Endothelial cell of umbilical vein (primary cell): ENCODE data around the gene FBXO3. TPM values are rescaled to one million over a fixed set of nuclear protein-coding genes. Genes with fewer than 3 reads are reported as not detected.
A peak's percentile ranks its signal among the peaks of the same experiment; 100 is the strongest.

Experiments
- BruUV-seq: library from RNA; stranded (reverse); fragments of 400-500 nt; replicated peaks from 2 replicates; lab custom pipeline; 2021; lab: Mats Ljungman, UMichigan
- CTCF ChIA-PET: fragments of 300-600, 350-600 bp; sonication (Branson Sonifier 250); formaldehyde crosslinking; loops from one replicate; lab custom pipeline; 2021; ENCODE audit warnings: antibody characterized with exemption, inconsistent platforms; lab: Charles Lee
- POLR2A ChIA-PET: fragments of 300-600, 350-600 bp; sonication (Branson Sonifier 250); formaldehyde crosslinking; loops from one replicate; lab custom pipeline; 2021; ENCODE audit warnings: antibody characterized with exemption, inconsistent platforms; lab: Charles Lee
- DNase-seq: peaks from one replicate; pipeline ENCODE4 v3.0.0-alpha.2; 2011; ENCODE audit warnings: low read depth, low spot score
- FAIRE-seq: peaks from 2 replicates; lab custom pipeline; 2011; peaks lifted over from hg19 to GRCh38; lab: Jason Lieb, UNC
- H2AFZ ChIP-seq: 2 replicates; pipeline ENCODE4 v1.6.0; 2012; ENCODE audit warnings: low read depth, low read length, control low read depth, inconsistent platforms
- H3K27ac ChIP-seq: 2 replicates; pipeline ENCODE4 v1.5.1; 2011; ENCODE audit warnings: low read depth, mild to moderate bottlenecking, control low read depth, low read length, moderate library complexity; ENCODE audit not compliant: insufficient read depth
- H3K27me3 ChIP-seq, 2 experiments: 2 replicates each; pipeline versions ENCODE4 v1.6.0 to v1.6.1; 2011; ENCODE audit warnings: low read length in 2 of 2, mixed read lengths in 1 of 2; ENCODE audit not compliant: control insufficient read depth in 2 of 2, insufficient read depth in 2 of 2
- H3K36me3 ChIP-seq, 2 experiments: 2 replicates in 1 of 2; 3 replicates in 1 of 2; pipeline ENCODE4 v1.5.1; 2011; ENCODE audit warnings: low read length in 2 of 2, mild to moderate bottlenecking in 1 of 2, moderate library complexity in 1 of 2; ENCODE audit not compliant: control insufficient read depth in 2 of 2, insufficient read depth in 2 of 2; ENCODE audit errors: extremely low read depth in 1 of 2
- H3K4me1 ChIP-seq: 3 replicates; pipeline ENCODE4 v1.5.1; 2011; ENCODE audit warnings: mild to moderate bottlenecking, low read length; ENCODE audit not compliant: control insufficient read depth, insufficient read depth; ENCODE audit errors: extremely low read depth
- H3K4me2 ChIP-seq: 2 replicates; pipeline ENCODE4 v1.6.1; 2011; ENCODE audit warnings: low read length, control low read depth, mixed read lengths; ENCODE audit not compliant: insufficient read depth
- H3K4me3 ChIP-seq, 3 experiments: fragments of 200-600 bp in 1 of 3; sonication (generic), shearing (Covaris generic) in 1 of 3; replicated peaks in 1 of 3; 2 replicates each; pipeline ENCODE4 v1.5.1; 2011 to 2016; ENCODE audit warnings: control low read depth in 3 of 3, low read length in 3 of 3, mild to moderate bottlenecking in 2 of 3, inconsistent platforms in 1 of 3, low read depth in 1 of 3, moderate library complexity in 1 of 3; ENCODE audit not compliant: insufficient read depth in 1 of 3
- H3K79me2 ChIP-seq: 2 replicates; pipeline ENCODE4 v1.6.0; 2012; ENCODE audit warnings: low read length, inconsistent platforms; ENCODE audit not compliant: control insufficient read depth, insufficient read depth
- H3K9ac ChIP-seq: replicated peaks from 2 replicates; pipeline ENCODE3; 2011; ENCODE audit warnings: low read length, control low read depth; ENCODE audit not compliant: insufficient read depth; ENCODE audit errors: extremely low read depth
- H3K9me1 ChIP-seq: replicated peaks from 3 replicates; pipeline ENCODE4 v1.6.0; 2011; ENCODE audit warnings: mild to moderate bottlenecking, low read length; ENCODE audit not compliant: control insufficient read depth, insufficient read depth; ENCODE audit errors: extremely low read depth
- H3K9me3 ChIP-seq: replicated peaks from 2 replicates; pipeline ENCODE4 v1.5.1; 2012; ENCODE audit warnings: low read length, inconsistent platforms; ENCODE audit not compliant: control insufficient read depth, insufficient read depth
- H4K20me1 ChIP-seq: replicated peaks from 2 replicates; pipeline ENCODE3; 2011; ENCODE audit warnings: mild to moderate bottlenecking, low read length; ENCODE audit not compliant: control insufficient read depth, insufficient read depth; ENCODE audit errors: extremely low read depth
- EZH2 ChIP-seq: IDR thresholded peaks from 2 replicates; pipeline ENCODE4 v1.6.1; 2012; ENCODE audit warnings: borderline replicate concordance, low read depth, mild to moderate bottlenecking, moderate library complexity, low read length, inconsistent platforms; ENCODE audit not compliant: severe bottlenecking
- FOS ChIP-seq: IDR thresholded peaks from 2 replicates; pipeline ENCODE4 v1.6.1; 2011; ENCODE audit warnings: mild to moderate bottlenecking, low read length, moderate library complexity, borderline replicate concordance; ENCODE audit not compliant: insufficient read depth
- JUN ChIP-seq: IDR thresholded peaks from 2 replicates; pipeline ENCODE4 v1.6.1; 2011; ENCODE audit warnings: borderline replicate concordance, low read depth; ENCODE audit not compliant: insufficient read length, insufficient read depth
- POLR2A ChIP-seq: IDR thresholded peaks from 2 replicates; pipeline ENCODE4 v1.6.1; 2012; ENCODE audit warnings: low read depth, mild to moderate bottlenecking, control low read depth, low read length
- dilution Hi-C: fragments of 300-500 bp; cut with MboI; formaldehyde crosslinking; loops from one replicate; pipeline ENCODE4 v1.15.0; 2019; ENCODE audit warnings: low sequenced_read_pairs; ENCODE audit not compliant: extremely low pct_ligation_motif_present
- intact Hi-C: fragments of 100-400 bp; cut with micrococcal nuclease; formaldehyde crosslinking; loops from one replicate; pipeline ENCODE4 v1.10.0; 2022
- polyA plus RNA-seq, 4 experiments: library from polyadenylated mRNA; depleted of rRNA in 3 of 4; stranded (reverse) in 3 of 4; unstranded in 1 of 4; fragments of >200 nt; gene quantifications; 2 replicates each; pipeline versions ENCODE4 v1.2.1 to v1.2.3, GENCODE V29; 2011 to 2012; ENCODE audit warnings: missing spikeins in 1 of 4
- total RNA-seq: library from RNA; stranded (reverse); gene quantifications from 2 replicates; pipeline ENCODE4 v1.2.3, GENCODE V29; 2021
- TF ChIP-seq, protein P1 (sequence below), 2 donors: IDR thresholded peaks; 1 replicate in 1 of 2; 2 replicates in 1 of 2; pipeline ENCODE4 v1.5.1; 2011; ENCODE audit warnings: low read length in 2 of 2, mild to moderate bottlenecking in 2 of 2, moderate library complexity in 2 of 2, control low read depth in 1 of 2, inconsistent platforms in 1 of 2, low read depth in 1 of 2; ENCODE audit not compliant: insufficient read depth in 1 of 2; ENCODE audit errors: extremely low read depth in 1 of 2

Gene FBXO3
- total and polyA plus RNA-seq, 2 donors (not counting 3 experiments of a cell fraction or from before 2014, with no cell fraction given): 18.0 to 23.1 TPM

DNA sequence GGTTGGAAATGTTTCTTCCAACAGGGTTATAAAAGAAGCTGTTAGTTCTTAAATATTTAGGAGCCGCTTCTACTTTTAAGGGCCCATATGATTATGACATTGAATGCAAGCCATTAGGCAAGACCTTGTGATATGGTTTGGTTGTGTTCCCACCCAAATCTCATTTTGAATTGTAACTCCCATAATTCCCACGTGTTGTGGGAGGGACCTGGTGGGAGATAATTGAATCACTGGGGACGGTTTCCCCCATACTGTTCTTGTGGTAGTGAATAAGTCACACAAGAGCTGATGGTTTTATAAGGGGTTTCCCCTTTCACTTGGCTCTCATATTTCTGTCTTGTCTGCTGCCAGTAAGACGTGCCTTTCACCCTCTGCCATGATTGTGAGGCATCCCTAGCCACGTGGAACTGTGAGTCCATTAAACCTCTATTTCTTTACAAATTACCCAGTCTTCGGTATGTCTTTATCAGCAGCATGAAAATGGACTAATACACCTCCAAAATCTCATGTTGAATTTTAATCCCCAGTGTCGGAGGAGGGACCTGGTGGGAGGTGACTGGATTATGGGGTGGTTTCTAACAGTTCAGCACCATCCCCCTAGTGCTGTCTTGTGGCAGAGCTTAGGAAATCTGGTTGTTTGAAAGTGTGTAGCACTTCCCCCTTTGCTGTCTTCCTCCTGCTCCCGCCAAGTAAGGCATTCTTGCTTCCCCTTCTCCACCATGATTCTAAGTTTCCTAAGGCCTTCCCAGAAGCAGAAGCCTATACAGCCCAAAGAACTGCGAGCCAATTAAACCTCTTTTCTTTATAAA lies 42.4 kb downstream of the FBXO3 start:
- no peak overlapping the region for H2AFZ ChIP-seq
- FAIRE-seq: no peak
- no peaks in the 10 kb centered on the region for H3K9me3 ChIP-seq
- CTCF ChIA-PET: interaction anchor here (1.0 to 4.0 kb wide), 4 partner anchors 11 to 42 kb away, joined by 3 to 32 read pairs (median 6); no protein-coding TSS in a partner anchor
- peak overlapping the region in 2 of 3 experiments; percentile 52 to 95 for H3K4me3 ChIP-seq
- POLR2A ChIA-PET: no interaction called here
- no peaks in the 10 kb centered on the region for H3K9me1 ChIP-seq
- dilution Hi-C loops (no loop called here), intact Hi-C loops (no loop called here)
- H3K27ac ChIP-seq: peak overlapping the region; percentile 46
- no TSS peak for BruUV-seq
- H3K9ac ChIP-seq: peak overlapping the region; percentile 33
- H3K79me2 ChIP-seq: peaks cover 90% of the 10 kb centered on the region
- TF ChIP-seq POLR2A (peak; percentile 15), JUN (no peak), EZH2 (no peak), FOS (no peak)
- TF ChIP-seq, protein P1, sequence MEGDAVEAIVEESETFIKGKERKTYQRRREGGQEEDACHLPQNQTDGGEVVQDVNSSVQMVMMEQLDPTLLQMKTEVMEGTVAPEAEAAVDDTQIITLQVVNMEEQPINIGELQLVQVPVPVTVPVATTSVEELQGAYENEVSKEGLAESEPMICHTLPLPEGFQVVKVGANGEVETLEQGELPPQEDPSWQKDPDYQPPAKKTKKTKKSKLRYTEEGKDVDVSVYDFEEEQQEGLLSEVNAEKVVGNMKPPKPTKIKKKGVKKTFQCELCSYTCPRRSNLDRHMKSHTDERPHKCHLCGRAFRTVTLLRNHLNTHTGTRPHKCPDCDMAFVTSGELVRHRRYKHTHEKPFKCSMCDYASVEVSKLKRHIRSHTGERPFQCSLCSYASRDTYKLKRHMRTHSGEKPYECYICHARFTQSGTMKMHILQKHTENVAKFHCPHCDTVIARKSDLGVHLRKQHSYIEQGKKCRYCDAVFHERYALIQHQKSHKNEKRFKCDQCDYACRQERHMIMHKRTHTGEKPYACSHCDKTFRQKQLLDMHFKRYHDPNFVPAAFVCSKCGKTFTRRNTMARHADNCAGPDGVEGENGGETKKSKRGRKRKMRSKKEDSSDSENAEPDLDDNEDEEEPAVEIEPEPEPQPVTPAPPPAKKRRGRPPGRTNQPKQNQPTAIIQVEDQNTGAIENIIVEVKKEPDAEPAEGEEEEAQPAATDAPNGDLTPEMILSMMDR (IDR thresholded peaks at IDR 0.05; ENCODE audit: extremely low read depth in 1 of 2, insufficient read depth in 1 of 2, low read depth in 1 of 2, low read length in 2 of 2): no peak
- peaks cover 3% of the 10 kb centered on the region for H4K20me1 ChIP-seq
- no peaks in the 10 kb centered on the region for H3K27me3 ChIP-seq
- peaks cover 49% of the 10 kb centered on the region for H3K4me1 ChIP-seq
- peak overlapping the region; percentile 99 for H3K4me2 ChIP-seq
- no peak for DNase-seq
- H3K36me3 ChIP-seq: peaks cover 4% of the 10 kb centered on the region in 2 experiments
